Mucosa of descending colon (tissue), 3 donors: ENCODE results near the gene DLGAP1. TPM values are rescaled to one million over a fixed set of nuclear protein-coding genes. Genes with fewer than 3 reads are reported as not detected.

Experiments used
- ATAC-seq: fragments of 200-7000 bp; cut with Tn5 transposase; one replicate; pipeline ENCODE4 v1.9.1; 2020; ENCODE audit warnings: mild to moderate bottlenecking, moderate library complexity
- DNase-seq, 3 donors: peaks; one replicate each; pipeline ENCODE4 v3.0.0-alpha.2; 2020
- H3K36me3 ChIP-seq: fragments of 200-600 bp; one replicate; pipeline ENCODE4 v1.8.0; 2021; ENCODE audit warnings: low read depth, mild to moderate bottlenecking
- H3K4me1 ChIP-seq: fragments of 200-600 bp; one replicate; pipeline ENCODE4 v1.8.0; 2021; ENCODE audit warnings: low read depth, mild to moderate bottlenecking
- H3K4me3 ChIP-seq: fragments of 200-600 bp; one replicate; pipeline ENCODE4 v1.8.0; 2021; ENCODE audit warnings: mild to moderate bottlenecking
- H3K9me3 ChIP-seq: fragments of 200-600 bp; one replicate; pipeline ENCODE4 v1.8.0; 2021; ENCODE audit warnings: mild to moderate bottlenecking
- CTCF ChIP-seq: fragments of 200-600 bp; IDR thresholded peaks from one replicate; pipeline ENCODE4 v1.8.0; 2022; ENCODE audit warnings: antibody characterized with exemption, mild to moderate bottlenecking
- intact Hi-C, 2 donors: fragments of 100-400 bp; cut with DNase I in 1 of 2; cut with micrococcal nuclease in 1 of 2; formaldehyde crosslinking; loops; one replicate each; pipeline versions ENCODE4 v1.11.0 to v1.11.1; 2022; cut with DNase I, micrococcal nuclease
- total RNA-seq, 3 donors: library from RNA; stranded (reverse); fragmentation: NEBNext Ultra II Directional in 2 of 3; extraction: Animal tissue kit (Norgen Biotek cat#: 25700) in 2 of 3; gene quantifications; one replicate each; pipeline versions ENCODE4 v1.2.1 to v1.2.4, GENCODE V29; 2021 to 2023
- donor health status: DM: no; HTN: no; CAD: no; lungs with moderate emphysema.
- donor health status: DM: no; HTN: no; CAD: no.
- donor health status: DM: no; HTN: yes; CAD: no.

Gene DLGAP1
- total RNA-seq, 3 donors from 2014 or later, result 0.46 to 6.8 (median 4.1) TPM

- no peaks in the 10 kb centered on the region for H3K36me3 ChIP-seq
- no peak for ATAC-seq
- H3K9me3 ChIP-seq, result no peaks in the 10 kb centered on the region
- no peaks in the 10 kb centered on the region for H3K4me1 ChIP-seq
- intact Hi-C loops, result loop anchor here in 1 of 2 donors (10.0 kb wide), 1 partner anchor 166 kb away; no protein-coding TSS in a partner anchor
- no peak overlapping the region for H3K4me3 ChIP-seq
- no peak for DNase-seq
- no peak for TF ChIP-seq CTCF
Measured at GRCh38 chr18:3870914-3871313, 584.2 kb downstream of the DLGAP1 start.

GRCh38 chr18:3869848-3870247 is 585.3 kb downstream of the DLGAP1 start:
- no peak overlapping the region for H3K4me3 ChIP-seq
- no peaks in the 10 kb centered on the region for H3K9me3 ChIP-seq
- no peak for DNase-seq
- no peaks in the 10 kb centered on the region for H3K4me1 ChIP-seq
- peak; percentile 45 for ATAC-seq
- intact Hi-C loops, result loop anchor here in 1 of 2 donors (10.0 kb wide), 1 partner anchor 165 kb away; no protein-coding TSS in a partner anchor
- no peak for TF ChIP-seq CTCF
- no peaks in the 10 kb centered on the region for H3K36me3 ChIP-seq

GRCh38 chr18:3867864-3868311 is 587.2 kb downstream of the DLGAP1 start:
- no peak for TF ChIP-seq CTCF
- DNase-seq, result no peak
- Histone ChIP-seq H3K4me1 (no peaks in the 10 kb centered on the region), H3K4me3 (no peak overlapping the region), H3K9me3 (no peaks in the 10 kb centered on the region), H3K36me3 (no peaks in the 10 kb centered on the region)
- no peak for ATAC-seq
- intact Hi-C loops, result no loop called here

GRCh38 chr18:3867236-3867635 is 587.9 kb downstream of the DLGAP1 start:
- Histone ChIP-seq H3K9me3 (no peaks in the 10 kb centered on the region), H3K4me1 (no peaks in the 10 kb centered on the region), H3K4me3 (no peak overlapping the region), H3K36me3 (no peaks in the 10 kb centered on the region)
- DNase-seq (no peak), ATAC-seq (no peak)
- intact Hi-C loops, result no loop called here
- TF ChIP-seq CTCF, result no peak

- Histone ChIP-seq H3K36me3 (no peaks in the 10 kb centered on the region), H3K4me3 (no peak overlapping the region), H3K4me1 (no peaks in the 10 kb centered on the region), H3K9me3 (no peaks in the 10 kb centered on the region)
- intact Hi-C loops, result no loop called here
- DNase-seq (no peak), ATAC-seq (no peak)
- no peak for TF ChIP-seq CTCF
Measured at GRCh38 chr18:3864669-3865298, 590.3 kb downstream of the DLGAP1 start.

GRCh38 chr18:3863593-3863992 is 591.5 kb downstream of the DLGAP1 start:
- DNase-seq (no peak), ATAC-seq (no peak)
- Histone ChIP-seq H3K4me3 (no peak overlapping the region), H3K4me1 (no peaks in the 10 kb centered on the region), H3K9me3 (no peaks in the 10 kb centered on the region), H3K36me3 (no peaks in the 10 kb centered on the region)
- TF ChIP-seq CTCF, result no peak
- intact Hi-C loops, result no loop called here
